Gastroesophageal sphincter (tissue), 4 donors: Measurements from ENCODE around the gene BRAT1. TPM values are rescaled to one million over a fixed set of nuclear protein-coding genes. Genes with fewer than 3 reads are reported as not detected.

ENCODE experiments used
- ATAC-seq: fragments of 150-250 bp; one replicate; pipeline ENCODE4 v1.9.1; 2016; ENCODE audit warnings: mild to moderate bottlenecking, moderate library complexity
- H3K27ac ChIP-seq, 4 donors: fragments of 200-600 bp; sonication (generic) in 3 of 4; 1 replicate in 3 of 4; 2 replicates in 1 of 4; pipeline ENCODE4 v1.5.1; 2016 to 2019
- H3K27me3 ChIP-seq: fragments of 200-600 bp; sonication (generic); one replicate; pipeline ENCODE4 v1.5.1; 2019
- H3K36me3 ChIP-seq, 2 donors: fragments of 200-600 bp; sonication (generic); one replicate each; pipeline ENCODE4 v1.5.1; 2019; ENCODE audit warnings: control low read depth in 1 of 2
- H3K4me1 ChIP-seq, 3 donors: fragments of 200-600 bp; sonication (generic); 1 replicate in 2 of 3; 2 replicates in 1 of 3; pipeline ENCODE4 v1.5.1; 2016 to 2019; ENCODE audit warnings: control low read depth in 2 of 3
- H3K4me3 ChIP-seq, 2 donors: fragments of 200-600 bp; sonication (generic); one replicate each; pipeline ENCODE4 v1.5.1; 2019; ENCODE audit warnings: mild to moderate bottlenecking in 1 of 2, moderate library complexity in 1 of 2
- H3K9me3 ChIP-seq, 3 donors: fragments of 200-600 bp; sonication (generic); one replicate each; pipeline ENCODE4 v1.5.1; 2017 to 2019; ENCODE audit warnings: control low read depth in 2 of 3
- CTCF ChIP-seq, 4 experiments: fragments of 200-600 bp in 2 of 4; fragments of 450-650 bp in 2 of 4; sonication (generic) in 1 of 4; IDR thresholded peaks; one replicate each; pipeline ENCODE4 v1.5.1; 2017 to 2019; ENCODE audit warnings: antibody characterized with exemption in 4 of 4, mild to moderate bottlenecking in 2 of 4, moderate library complexity in 2 of 4
- EP300 ChIP-seq: sonication (generic); formaldehyde crosslinking; IDR thresholded peaks from one replicate; pipeline ENCODE4 v1.6.1; 2017; ENCODE audit warnings: antibody characterized with exemption, mild to moderate bottlenecking
- POLR2A ChIP-seq, 2 donors: fragments of 450-650 bp; IDR thresholded peaks; one replicate each; pipeline ENCODE4 v1.6.1; 2017; ENCODE audit warnings: antibody characterized with exemption in 2 of 2, mild to moderate bottlenecking in 2 of 2, moderate library complexity in 1 of 2
- POLR2AphosphoS5 ChIP-seq: sonication (generic); formaldehyde crosslinking; IDR thresholded peaks from one replicate; pipeline ENCODE4 v1.6.1; 2017; ENCODE audit warnings: antibody characterized with exemption
- WGBS, 2 donors: methylation state at CpG; one replicate each; pipeline ENCODE4 v1.1.5; 2018; ENCODE audit warnings: low coverage in 1 of 2; 5-methylcytosine and 5-hydroxymethylcytosine counted together
- total RNA-seq, 4 donors: library from RNA; depleted of rRNA; stranded (reverse); fragments of >200 nt; gene quantifications; one replicate each; pipeline ENCODE4 v1.1.0, GENCODE V29; 2016

Gene BRAT1
- total RNA-seq, 4 donors from 2014 or later: 19.9 to 36.0 (median 32.4) TPM

- H3K4me3 ChIP-seq: no peak overlapping the region
- H3K9me3 ChIP-seq: no peaks in the 10 kb centered on the region
- peaks cover 0 to 90% of the 10 kb centered on the region in 2 donors for H3K36me3 ChIP-seq
- TF ChIP-seq POLR2A (IDR thresholded peaks at IDR 0.05) (no peak), CTCF (IDR thresholded peaks at IDR 0.05) (no peak), EP300 (no peak), POLR2AphosphoS5 (no peak)
- no peaks in the 10 kb centered on the region for H3K27me3 ChIP-seq
- ATAC-seq: no peak
- 40 to 81% methylated on average over 2 to 10 of the region's 19 CpGs for WGBS, 2 donors
- no peaks in the 10 kb centered on the region for H3K4me1 ChIP-seq
- no peak overlapping the region for H3K27ac ChIP-seq
Measured at GRCh38 chr7:2585446-2585845, 30.1 kb upstream of the BRAT1 start.

- Histone ChIP-seq H3K36me3 (peaks cover 0 to 90% of the 10 kb centered on the region in 2 donors), H3K4me3 (no peak overlapping the region), H3K4me1 (no peaks in the 10 kb centered on the region), H3K27ac (no peak overlapping the region), H3K27me3 (no peaks in the 10 kb centered on the region), H3K9me3 (no peaks in the 10 kb centered on the region)
- no peak for ATAC-seq
- WGBS, 2 donors: 92 to 100% methylated on average over 3 to 16 of the region's 54 CpGs
- TF ChIP-seq POLR2AphosphoS5 (no peak), EP300 (no peak), POLR2A (IDR thresholded peaks at IDR 0.05) (no peak), CTCF (IDR thresholded peaks at IDR 0.05) (no peak)
Measured at GRCh38 chr7:2583798-2584580, 28.7 kb upstream of the BRAT1 start.

GRCh38 chr7:2582006-2582735 is 26.8 kb upstream of the BRAT1 start:
- Histone ChIP-seq H3K4me1 (no peaks in the 10 kb centered on the region), H3K27ac (no peak overlapping the region), H3K9me3 (no peaks in the 10 kb centered on the region), H3K36me3 (peaks cover 0 to 85% of the 10 kb centered on the region in 2 donors), H3K27me3 (no peaks in the 10 kb centered on the region), H3K4me3 (no peak overlapping the region)
- TF ChIP-seq EP300 (no peak), CTCF (IDR thresholded peaks at IDR 0.05) (no peak), POLR2A (IDR thresholded peaks at IDR 0.05) (no peak), POLR2AphosphoS5 (no peak)
- 80 to 89% methylated on average over 2 to 15 of the region's 24 CpGs for WGBS, 2 donors
- ATAC-seq: no peak

GRCh38 chr7:2580636-2581035 is 25.3 kb upstream of the BRAT1 start:
- no peak overlapping the region for H3K4me3 ChIP-seq
- H3K9me3 ChIP-seq: no peaks in the 10 kb centered on the region
- 90 to 95% methylated on average over 7 to 11 of the region's 11 CpGs for WGBS, 2 donors
- H3K4me1 ChIP-seq: no peaks in the 10 kb centered on the region
- no peaks in the 10 kb centered on the region for H3K27me3 ChIP-seq
- no peak overlapping the region for H3K27ac ChIP-seq
- ATAC-seq: no peak
- H3K36me3 ChIP-seq: peaks cover 0 to 79% of the 10 kb centered on the region in 2 donors
- TF ChIP-seq POLR2AphosphoS5: no peak
- no peak for TF ChIP-seq CTCF (IDR thresholded peaks at IDR 0.05)
- TF ChIP-seq EP300: no peak
- TF ChIP-seq POLR2A (IDR thresholded peaks at IDR 0.05): no peak
